Vagina (tissue), 2 donors: Measurements from ENCODE around the gene KCNJ4. TPM values are rescaled to one million over a fixed set of nuclear protein-coding genes. Genes with fewer than 3 reads are reported as not detected.

Experiments used
- DNase-seq, 2 donors: peaks; one replicate each; pipeline ENCODE4 v3.0.0-alpha.2; 2017; ENCODE audit errors: extremely low spot score in 2 of 2
- H3K27ac ChIP-seq: fragments of 200-600 bp; sonication (generic); one replicate; pipeline ENCODE4 v1.5.1; 2019
- H3K27me3 ChIP-seq: fragments of 200-600 bp; sonication (generic); one replicate; pipeline ENCODE4 v1.5.1; 2019
- H3K36me3 ChIP-seq, 2 donors: fragments of 200-600 bp; sonication (generic); one replicate each; pipeline ENCODE4 v1.5.1; 2017 to 2019
- H3K4me1 ChIP-seq: fragments of 200-600 bp; sonication (generic); one replicate; pipeline ENCODE4 v1.5.1; 2019
- H3K4me3 ChIP-seq, 2 donors: fragments of 200-600 bp; sonication (generic); 1 replicate in 1 of 2; 2 replicates in 1 of 2; pipeline ENCODE4 v1.5.1; 2016 to 2019
- H3K9me3 ChIP-seq: fragments of 200-600 bp; sonication (generic); one replicate; pipeline ENCODE4 v1.5.1; 2019
- POLR2A ChIP-seq, 2 donors: fragments of 450-650 bp; IDR thresholded peaks; one replicate each; pipeline ENCODE4 v1.6.1; 2017; ENCODE audit warnings: antibody characterized with exemption in 2 of 2, mild to moderate bottlenecking in 2 of 2, moderate library complexity in 2 of 2
- POLR2AphosphoS5 ChIP-seq, 2 donors: sonication (generic); formaldehyde crosslinking; IDR thresholded peaks; one replicate each; pipeline ENCODE4 v1.9.0; 2017; ENCODE audit warnings: antibody characterized with exemption in 2 of 2, mild to moderate bottlenecking in 2 of 2, low read depth in 1 of 2; ENCODE audit not compliant: insufficient read depth in 1 of 2
- intact Hi-C: fragments of 100-400 bp; cut with DNase I; formaldehyde crosslinking; loops from one replicate; pipeline ENCODE4 v1.15.1; 2023
- total RNA-seq: library from RNA; depleted of rRNA; stranded (reverse); fragments of >200 nt; gene quantifications from one replicate; pipeline ENCODE4 v1.2.3, GENCODE V29; 2016
- TF ChIP-seq, protein P1 (sequence below), 3 experiments: fragments of 450-650 bp in 2 of 3; fragments of 200-600 bp in 1 of 3; sonication (generic) in 1 of 3; IDR thresholded peaks; one replicate each; pipeline ENCODE4 v1.5.1; 2017 to 2019; ENCODE audit warnings: antibody characterized with exemption in 3 of 3, mild to moderate bottlenecking in 2 of 3, moderate library complexity in 2 of 3

Gene KCNJ4
- total RNA-seq, 1 donor from 2014 or later: not detected

GRCh38 chr22:38467904-38468442 lies 13.0 kb upstream of the KCNJ4 start, which contains the start of gene KDELR3:
TSS of gene KDELR3 (plus strand) at chr22:38468096. CDS start at chr22:38468234, 138 bp downstream.
- intact Hi-C loops: no loop called here
- Histone ChIP-seq H3K36me3 (no peaks in the 10 kb centered on the region), H3K4me1 (peaks cover 19% of the 10 kb centered on the region), H3K27me3 (no peaks in the 10 kb centered on the region), H3K4me3 (peak within 1 kb of the TSS; percentile 49 to 58), H3K9me3 (no peaks in the 10 kb centered on the region), H3K27ac (peak within 1 kb of the TSS; percentile 43)
- no peak for DNase-seq
- TF ChIP-seq POLR2AphosphoS5 (IDR thresholded peaks at IDR 0.05; ENCODE audit: insufficient read depth in 1 of 2, low read depth in 1 of 2) (no peak), POLR2A (IDR thresholded peaks at IDR 0.05) (no peak)
- TF ChIP-seq, protein P1, sequence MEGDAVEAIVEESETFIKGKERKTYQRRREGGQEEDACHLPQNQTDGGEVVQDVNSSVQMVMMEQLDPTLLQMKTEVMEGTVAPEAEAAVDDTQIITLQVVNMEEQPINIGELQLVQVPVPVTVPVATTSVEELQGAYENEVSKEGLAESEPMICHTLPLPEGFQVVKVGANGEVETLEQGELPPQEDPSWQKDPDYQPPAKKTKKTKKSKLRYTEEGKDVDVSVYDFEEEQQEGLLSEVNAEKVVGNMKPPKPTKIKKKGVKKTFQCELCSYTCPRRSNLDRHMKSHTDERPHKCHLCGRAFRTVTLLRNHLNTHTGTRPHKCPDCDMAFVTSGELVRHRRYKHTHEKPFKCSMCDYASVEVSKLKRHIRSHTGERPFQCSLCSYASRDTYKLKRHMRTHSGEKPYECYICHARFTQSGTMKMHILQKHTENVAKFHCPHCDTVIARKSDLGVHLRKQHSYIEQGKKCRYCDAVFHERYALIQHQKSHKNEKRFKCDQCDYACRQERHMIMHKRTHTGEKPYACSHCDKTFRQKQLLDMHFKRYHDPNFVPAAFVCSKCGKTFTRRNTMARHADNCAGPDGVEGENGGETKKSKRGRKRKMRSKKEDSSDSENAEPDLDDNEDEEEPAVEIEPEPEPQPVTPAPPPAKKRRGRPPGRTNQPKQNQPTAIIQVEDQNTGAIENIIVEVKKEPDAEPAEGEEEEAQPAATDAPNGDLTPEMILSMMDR (IDR thresholded peaks at IDR 0.05): no peak

GRCh38 chr22:38467438-38467903 lies 12.5 kb upstream of the KCNJ4 start:
- Histone ChIP-seq H3K4me3 (peak overlapping the region; percentile 49 to 58), H3K36me3 (no peaks in the 10 kb centered on the region), H3K4me1 (peaks cover 19% of the 10 kb centered on the region), H3K27ac (peak overlapping the region; percentile 43), H3K27me3 (no peaks in the 10 kb centered on the region), H3K9me3 (no peaks in the 10 kb centered on the region)
- intact Hi-C loops: no loop called here
- DNase-seq: no peak
- TF ChIP-seq POLR2AphosphoS5 (IDR thresholded peaks at IDR 0.05; ENCODE audit: insufficient read depth in 1 of 2, low read depth in 1 of 2): no peak
- TF ChIP-seq, protein P1 (IDR thresholded peaks at IDR 0.05): no peak
- no peak for TF ChIP-seq POLR2A (IDR thresholded peaks at IDR 0.05)

DNA sequence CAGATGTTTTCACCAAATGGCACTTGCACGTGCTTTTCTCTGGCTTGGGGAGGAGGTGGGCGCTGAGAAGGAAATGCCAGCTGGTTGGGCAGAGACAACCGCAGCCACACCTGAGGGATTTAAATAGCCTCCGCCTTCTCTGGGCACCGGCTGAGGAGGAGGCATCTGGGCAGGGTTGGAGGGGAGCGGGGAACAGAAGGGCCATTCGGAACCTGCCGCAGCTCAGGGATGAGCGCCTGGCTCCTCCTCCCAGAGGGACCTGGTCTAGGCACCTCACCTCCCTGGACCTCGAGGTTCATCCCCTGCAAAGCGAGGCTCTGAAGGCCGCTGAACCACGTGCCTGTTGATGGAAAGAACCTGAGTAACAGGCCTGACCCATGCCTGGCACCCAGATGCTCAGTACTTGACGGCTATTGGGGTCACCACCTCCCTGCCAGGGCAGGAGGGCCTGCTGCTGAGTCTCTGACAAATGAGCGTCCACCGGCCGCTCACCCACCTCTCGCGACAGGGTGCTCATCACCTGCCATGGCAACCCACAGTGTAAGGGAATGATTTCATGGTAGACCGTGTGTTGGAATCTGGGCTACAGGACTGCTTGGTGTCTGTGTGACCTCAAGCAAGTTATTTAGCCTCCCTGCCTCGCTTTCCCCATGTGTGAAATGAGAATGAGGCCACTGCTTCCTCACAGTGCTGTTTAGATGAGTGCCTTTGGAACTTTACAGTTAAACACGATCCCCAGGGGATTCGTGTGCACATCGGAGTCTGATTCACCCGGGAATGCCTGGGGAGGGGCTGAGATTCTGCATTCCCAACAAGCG lies 10.9 kb upstream of the KCNJ4 start:
- TF ChIP-seq, protein P1 (IDR thresholded peaks at IDR 0.05): no peak
- no peak for TF ChIP-seq POLR2A (IDR thresholded peaks at IDR 0.05)
- no peak for TF ChIP-seq POLR2AphosphoS5 (IDR thresholded peaks at IDR 0.05; ENCODE audit: insufficient read depth in 1 of 2, low read depth in 1 of 2)
- intact Hi-C loops: no loop called here
- H3K9me3 ChIP-seq: no peaks in the 10 kb centered on the region
- no peaks in the 10 kb centered on the region for H3K27me3 ChIP-seq
- no peak for DNase-seq
- H3K4me3 ChIP-seq: no peak overlapping the region
- peaks cover 30% of the 10 kb centered on the region for H3K4me1 ChIP-seq
- no peak overlapping the region for H3K27ac ChIP-seq
- no peaks in the 10 kb centered on the region for H3K36me3 ChIP-seq

GRCh38 chr22:38464992-38465672 lies 10.1 kb upstream of the KCNJ4 start:
- H3K27ac ChIP-seq: no peak overlapping the region
- no peaks in the 10 kb centered on the region for H3K27me3 ChIP-seq
- intact Hi-C loops: no loop called here

More at GRCh38 chr22:38464992-38465672, 10.1 kb upstream of the KCNJ4 start:
- Histone ChIP-seq H3K36me3 (no peaks in the 10 kb centered on the region), H3K9me3 (no peaks in the 10 kb centered on the region), H3K4me1 (peaks cover 30% of the 10 kb centered on the region), H3K4me3 (no peak overlapping the region)
- DNase-seq: no peak
- TF ChIP-seq POLR2AphosphoS5 (IDR thresholded peaks at IDR 0.05; ENCODE audit: insufficient read depth in 1 of 2, low read depth in 1 of 2) (no peak), POLR2A (IDR thresholded peaks at IDR 0.05) (no peak)
- TF ChIP-seq, protein P1 (IDR thresholded peaks at IDR 0.05): no peak
